Activated CD8-positive, alpha-beta memory T cell treated with anti-CD3 and anti-CD28 coated beads, Interleukin-2, amount 50 U/mL, for 1 hour (primary cell): ENCODE results near the gene CNTFR.
"Not testable (repeated sequence)": the region's sequence is repeated elsewhere in the genome, so short reads cannot be mapped to it uniquely, and the experiment has no call there.

ENCODE experiments used
- DNase-seq: peaks from one replicate; pipeline ENCODE4 v3.0.0-alpha.2; 2020; ENCODE audit errors: extremely low read depth

CNTFR gene

DNA sequence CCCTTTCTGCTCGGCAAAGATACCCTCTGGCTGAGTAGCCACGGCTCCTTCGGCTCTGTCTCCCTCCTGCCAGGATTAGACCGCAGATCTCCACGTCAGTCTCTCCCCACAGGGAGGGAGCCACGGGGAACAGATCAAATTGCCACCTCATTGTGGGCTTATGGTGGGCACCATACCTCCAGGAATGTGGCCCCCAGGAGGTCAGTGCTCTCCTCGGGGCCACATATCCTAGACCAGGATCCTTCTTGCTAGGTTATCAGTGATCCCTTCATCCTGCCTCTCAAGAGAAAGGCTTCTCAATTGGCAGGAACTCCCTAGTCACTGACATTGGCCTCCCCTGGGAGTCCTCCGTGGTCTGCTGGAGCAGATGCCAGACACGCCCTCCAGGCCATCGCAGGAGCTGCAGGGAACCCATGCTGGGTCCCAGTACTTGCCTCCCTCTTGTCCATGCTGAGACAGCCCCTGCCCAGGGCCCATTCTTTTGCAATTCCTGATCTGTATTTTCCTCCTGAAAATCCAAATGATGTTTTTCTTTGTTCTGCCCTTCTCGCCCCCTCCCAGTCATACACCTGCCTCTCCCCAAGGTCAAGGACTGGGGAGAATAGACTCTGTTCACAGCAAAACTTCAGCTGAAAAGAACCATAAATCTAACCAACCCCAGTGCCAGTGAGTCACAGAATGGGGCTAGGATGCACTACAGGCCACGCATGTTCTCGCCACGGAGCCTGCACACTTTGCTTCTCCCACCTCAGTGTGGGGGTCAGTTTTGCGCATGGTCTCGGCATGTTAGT lies 35.1 kb downstream of the CNTFR start:
- no peak for DNase-seq

DNA sequence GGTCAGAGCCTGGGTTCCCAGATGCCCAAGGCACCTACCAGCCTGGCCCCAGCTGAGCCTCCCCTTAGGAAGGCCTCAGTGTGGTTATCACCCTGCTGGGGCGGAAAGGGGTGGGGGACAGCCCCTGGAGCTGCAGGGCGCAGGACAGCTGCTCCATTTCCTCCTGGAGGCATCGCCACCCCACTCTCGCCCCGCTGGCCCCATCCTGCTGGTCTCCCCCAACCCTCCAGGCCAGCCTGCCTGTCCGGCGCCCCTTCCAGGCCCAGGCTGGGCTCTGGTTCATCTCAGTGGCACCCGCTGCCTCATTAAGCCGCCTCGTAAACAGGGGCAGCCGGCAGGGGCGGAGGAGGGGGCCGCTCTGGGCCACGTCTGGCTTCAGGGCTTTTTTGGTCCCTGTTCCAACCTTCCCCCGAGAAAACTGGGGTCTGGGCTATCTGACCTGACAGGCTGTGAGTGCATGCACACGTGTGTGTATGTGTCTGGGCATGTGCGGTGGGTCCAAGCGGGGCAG lies 36.0 kb downstream of the CNTFR start:
- no peak for DNase-seq

DNA sequence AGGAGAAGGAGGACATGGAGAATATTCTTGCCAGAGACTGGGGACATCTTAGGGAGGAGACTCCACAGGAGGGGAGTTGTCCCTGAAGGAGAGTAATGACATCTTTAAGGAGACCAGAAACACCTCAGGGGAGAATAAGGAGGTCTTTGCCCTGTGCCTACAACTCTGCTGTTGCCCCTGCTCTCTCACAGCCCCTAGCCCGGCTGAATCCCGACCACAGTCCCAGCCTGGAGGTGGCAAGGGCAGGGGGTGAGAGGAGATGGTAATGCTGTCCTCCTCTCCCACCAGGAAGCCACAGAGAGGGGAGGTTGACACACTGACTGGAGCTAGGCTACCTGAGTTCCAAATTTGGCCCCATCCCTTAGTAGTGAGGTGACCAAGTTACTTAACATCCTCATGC lies 36.5 kb downstream of the CNTFR start:
- no peak for DNase-seq

DNA sequence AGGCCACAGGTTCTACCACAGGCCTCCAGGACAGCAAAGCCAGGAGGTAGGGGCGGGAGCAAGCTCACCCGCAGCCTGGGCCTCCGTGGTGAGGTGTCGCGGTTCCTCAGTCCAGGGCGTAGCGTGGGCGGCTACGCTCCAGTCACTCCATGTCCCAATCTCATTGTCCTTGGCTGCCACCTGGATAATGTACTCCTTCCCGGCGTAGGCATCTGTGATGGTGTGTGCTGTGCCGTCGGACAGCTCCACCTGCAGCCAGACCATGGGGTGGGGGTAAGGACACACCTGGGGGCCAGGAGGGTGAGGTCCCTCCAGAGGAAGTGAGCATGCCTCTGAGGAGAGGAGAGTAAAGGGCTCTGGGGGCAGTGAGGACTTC lies 36.9 kb downstream of the CNTFR start:
- DNase-seq, result no peak

DNA sequence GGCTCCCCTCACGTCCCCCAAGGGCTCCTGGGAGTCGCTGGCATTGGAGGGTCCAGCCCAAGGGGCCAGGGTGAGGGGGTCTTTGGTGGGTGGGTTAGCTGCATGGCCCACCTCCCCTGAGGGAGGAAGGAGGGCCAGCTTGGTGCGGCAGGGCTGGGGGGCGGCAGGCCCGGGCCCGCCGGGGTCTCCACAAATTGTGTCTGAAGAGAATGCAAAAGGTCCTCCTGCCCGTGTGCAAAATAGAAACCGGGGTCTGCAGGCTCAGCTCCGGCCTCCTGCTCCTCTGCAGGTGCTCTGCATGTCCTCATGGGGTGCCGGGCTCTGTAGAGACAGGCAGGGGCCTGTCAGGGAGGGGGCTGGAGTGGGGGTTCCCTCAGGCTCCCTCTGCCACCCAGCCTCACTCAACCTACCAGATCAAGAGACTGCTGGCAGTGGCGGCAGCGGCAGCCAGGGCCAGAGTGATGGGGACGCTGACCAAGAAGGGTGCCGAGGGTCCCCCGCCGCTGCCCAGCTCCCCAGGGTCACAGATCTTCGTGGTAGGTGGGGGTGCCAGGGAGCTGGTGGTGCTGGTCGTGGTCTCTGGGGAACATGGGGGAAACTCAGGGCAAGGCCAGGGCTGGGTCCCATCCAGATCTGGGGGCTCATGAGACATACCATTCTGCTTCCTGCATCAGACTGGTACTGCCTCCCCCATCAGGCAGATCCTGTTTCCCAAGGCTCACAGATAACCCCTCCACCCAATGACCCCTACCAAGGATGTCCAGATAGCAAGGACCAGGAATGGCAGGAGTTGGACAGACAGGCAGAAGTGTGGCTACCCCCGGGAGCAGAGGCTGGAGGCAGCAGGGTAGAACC lies 37.5 kb downstream of the CNTFR start:
- DNase-seq, result no peak

DNA sequence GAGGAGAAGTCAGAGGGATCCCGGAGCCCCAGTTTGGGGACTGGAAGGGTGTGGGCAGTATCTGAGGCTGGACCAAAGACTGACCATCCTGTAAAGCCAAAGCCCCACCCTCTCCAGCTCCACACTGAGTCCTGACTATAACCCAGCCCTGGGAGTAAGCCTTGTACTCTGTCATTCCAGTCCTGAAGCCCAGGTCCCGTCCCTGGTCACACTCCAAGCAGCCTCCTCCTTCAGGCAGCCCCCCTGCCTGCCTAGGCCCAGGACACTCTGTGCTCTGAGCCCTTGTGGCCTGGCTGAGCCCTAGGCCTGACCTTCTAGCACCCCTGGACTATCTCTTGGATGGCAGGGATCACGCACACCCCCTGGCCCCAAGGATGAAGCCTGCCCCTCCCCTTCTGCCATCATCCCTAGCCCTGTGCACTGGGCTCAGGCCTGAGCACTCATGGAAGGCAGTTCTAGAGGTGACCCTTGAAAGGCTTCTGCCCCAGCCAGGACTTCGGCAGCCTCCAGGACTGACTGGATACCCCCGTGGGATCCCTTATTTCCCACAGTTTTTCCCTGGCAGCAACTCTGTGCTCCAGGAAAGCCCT lies 38.7 kb downstream of the CNTFR start:
- DNase-seq, result no peak

DNA sequence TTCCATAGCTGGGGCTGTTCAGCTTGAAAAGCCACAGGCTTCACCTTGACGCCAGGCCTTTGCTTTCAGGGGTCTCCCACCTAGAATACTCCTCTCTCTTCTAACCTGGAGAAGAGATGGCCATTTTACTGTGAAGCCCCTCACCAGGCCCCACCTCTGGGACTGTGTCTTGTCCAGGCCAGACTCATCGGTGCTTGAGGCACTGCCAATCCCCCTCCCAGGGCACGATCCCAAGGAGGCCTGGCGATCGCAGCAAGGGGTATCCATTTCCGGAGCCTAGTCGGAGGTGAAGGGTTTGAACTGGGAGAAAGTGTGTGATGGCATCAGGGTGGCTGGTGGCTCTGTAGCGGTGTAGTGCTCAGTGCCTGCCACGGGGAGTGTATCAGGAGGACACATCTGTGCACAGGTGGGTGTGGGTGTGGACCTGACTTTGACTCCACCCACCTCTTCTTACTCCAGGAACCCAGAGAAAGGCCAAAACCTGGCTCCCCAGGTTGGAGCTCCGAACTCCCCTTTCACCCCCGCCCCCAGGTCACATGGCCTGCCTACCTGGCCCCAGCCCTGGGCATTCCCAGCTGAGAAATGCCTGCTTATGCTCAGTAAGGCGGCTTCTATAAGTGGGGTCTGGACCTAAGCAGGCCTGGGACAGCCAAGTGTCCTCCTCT lies 39.4 kb downstream of the CNTFR start:
- no peak for DNase-seq

DNA sequence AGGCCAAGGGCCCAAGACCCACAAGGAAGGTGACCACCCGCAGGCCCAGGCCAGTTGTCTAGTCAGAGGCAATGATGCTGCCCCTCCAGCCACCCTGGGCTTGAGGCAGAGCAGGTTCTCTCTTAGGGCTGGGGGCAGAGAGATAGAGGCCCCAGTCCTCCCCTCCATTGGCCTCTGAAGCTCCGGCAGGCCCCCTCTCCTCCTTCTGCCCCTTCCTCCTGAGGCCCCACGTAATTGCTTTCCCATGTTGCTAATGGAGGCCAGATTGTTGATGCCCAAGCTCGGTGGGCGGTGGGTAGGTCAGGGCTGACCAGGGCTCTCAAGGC lies 40.2 kb downstream of the CNTFR start:
- no peak for DNase-seq

DNA sequence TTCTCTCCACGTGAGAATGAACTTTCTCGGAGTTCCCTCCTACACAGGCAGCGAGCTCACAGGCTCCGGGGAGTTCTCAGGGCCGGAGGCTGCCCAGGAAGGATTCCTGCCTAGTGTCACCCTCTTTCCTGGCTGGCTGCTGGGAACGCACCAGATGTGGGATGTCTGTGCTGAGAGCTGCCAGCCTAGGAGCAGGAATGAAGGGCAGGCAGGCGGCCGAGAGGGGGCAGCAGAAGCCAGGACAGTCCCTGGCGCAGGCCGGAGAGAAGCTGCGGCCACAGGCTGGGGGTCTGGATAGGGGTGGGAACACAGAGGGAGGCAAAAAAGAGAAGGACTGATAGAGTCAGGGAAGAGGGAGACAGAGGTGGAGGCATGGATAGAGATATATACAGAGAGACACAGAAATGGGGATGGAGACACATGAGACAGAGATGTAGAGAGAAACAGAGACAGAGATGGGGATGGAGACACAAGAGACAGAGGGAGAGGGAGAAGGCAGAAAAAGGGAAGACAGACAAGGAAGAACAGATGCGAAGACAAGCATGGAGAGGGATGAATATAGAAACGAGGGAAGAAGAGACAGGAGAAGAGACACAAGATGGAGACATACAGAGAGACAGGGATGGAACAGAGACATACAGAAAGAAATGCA lies 41.4 kb downstream of the CNTFR start:
- DNase-seq, result no peak

DNA sequence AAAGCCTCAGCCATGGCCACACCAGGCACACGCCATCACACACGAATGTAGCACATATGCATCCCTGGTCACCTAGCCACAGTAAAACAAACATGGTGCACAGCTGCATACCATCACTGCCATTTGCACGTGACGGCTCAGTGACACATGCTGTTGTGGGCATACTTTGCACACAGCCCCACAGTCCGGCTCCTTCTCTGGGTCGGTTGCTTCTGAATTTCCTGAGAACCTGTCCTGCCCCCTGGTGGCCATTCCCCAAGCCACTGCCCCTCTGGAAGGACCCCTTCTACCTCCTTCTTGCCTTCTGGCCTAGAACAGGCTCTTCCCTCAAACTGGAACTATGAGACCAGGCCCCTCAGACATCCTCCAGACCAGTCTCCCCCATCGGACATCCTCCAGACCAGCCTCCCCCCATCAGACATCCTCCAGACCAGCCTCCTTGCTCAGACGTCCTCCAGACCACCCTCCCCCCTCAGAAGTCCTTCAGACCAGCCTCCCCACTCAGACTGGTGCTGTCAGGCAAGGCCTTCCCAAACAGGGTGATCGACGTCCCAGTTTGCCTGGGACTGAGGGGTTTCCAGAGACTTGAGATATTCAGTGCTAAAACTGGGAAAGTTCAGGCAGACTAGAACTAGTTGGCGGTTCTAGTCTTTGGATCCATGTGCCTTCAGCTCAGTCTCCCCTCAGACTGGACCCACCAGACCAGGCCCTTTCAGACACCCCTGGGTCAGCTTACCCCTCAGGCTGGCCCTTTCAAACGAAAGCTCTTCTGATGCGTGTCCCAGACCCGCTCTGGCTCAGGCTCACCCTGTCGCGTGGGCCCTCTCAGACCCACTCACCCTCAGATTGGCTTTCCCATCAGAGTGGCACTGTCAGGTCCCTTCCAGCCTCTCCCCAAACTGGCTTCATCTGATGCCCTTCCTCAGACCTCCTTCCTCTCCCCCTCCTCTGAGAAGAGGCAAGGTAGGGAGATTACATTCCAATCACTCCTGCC lies 42.4 kb downstream of the CNTFR start:
- DNase-seq, result peak; percentile 7

DNA sequence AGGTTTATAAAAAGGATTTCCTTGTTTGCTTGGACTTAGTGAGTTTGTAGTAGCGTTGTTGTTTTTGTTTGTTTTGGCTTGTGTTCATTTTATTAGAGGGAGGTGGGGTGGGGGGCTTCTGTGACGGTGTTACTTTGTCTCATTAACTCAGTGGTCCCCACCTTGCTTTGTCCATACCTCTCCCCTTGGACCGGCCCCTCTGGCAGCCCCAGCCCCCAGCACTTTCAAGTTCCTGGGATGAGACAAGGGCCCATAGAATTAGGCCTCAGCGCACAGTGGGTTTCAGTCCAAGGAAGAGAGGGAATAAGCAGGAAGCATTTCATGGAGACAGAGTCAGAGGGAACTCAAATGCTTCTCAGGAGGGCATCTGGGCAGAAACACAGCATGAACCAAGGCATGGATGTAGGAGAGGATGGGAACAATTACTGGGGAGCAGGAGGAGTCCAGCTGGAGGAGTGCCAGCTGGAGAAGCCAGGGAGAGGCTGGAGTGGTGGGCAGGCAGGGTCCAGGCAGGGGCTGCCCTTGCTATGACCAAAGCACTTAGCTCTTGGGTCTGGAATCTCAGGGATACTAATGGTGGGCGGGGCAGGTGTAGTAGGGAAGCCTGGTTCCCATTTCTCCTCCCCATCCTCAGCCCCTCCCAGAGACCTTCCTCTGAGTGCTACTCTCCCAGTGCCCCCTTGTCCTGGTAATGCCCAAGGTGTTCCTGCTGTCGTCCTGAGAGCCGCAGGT lies 43.3 kb downstream of the CNTFR start:
- DNase-seq, result no peak

DNA sequence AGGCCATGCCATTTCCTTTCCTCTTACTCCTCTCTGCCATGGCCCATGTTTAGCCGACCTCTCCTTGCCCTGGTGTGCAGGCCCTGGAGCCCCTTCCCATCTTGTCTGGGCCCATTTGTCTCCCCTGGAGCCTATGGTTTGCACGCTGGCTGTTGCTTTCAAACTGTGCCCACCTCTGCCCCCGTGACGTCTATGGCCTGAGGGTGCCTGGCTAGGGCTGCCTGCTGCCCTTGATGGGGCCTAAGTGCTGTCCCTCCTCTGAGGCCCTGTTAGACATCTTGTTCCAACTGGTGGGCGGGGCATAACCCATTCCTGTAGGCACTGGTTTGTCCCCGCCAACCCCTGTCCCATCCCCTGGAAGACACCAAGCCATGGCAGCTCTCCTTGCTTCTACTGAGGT lies 44.0 kb downstream of the CNTFR start:
- no peak for DNase-seq

DNA sequence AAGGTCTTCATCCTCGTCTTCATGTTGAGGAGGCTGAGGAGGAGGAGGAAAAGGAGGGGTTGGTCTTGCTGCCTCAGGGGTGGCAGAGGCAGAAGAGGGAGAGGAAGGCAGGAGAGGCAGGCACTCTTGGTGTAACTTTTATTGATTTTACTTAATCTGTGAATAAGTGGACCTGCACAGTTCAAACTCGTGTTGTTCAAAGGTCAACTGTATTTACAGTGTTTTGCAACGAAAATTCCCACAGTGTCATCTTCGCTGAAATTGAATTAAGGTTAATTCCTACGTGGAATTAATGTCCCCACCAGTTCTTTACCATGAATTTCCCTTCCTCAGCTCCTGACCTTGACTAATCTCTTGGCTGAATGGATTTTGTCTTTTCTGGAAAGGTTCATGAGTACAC lies 45.5 kb downstream of the CNTFR start:
- no peak for DNase-seq

DNA sequence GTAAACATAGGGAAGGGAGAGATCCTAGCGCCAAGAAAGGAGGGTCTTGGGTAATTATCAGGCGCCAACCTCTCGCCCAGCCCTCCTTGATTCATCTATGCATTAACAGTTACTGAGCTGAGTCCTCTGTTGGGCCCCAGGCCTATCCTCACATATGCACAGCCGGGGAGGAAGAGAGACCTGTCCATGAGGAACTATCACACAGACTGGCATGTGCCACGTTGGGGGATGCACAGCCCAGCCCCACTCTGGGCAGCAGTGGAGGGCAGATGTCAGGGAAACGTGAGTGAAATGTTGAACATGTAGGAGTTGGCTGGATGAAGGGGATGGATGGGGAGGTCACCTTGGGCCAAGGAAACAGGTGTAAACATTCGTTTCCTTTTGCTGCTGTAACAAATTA lies 48.0 kb downstream of the CNTFR start:
- DNase-seq, result no peak

DNA sequence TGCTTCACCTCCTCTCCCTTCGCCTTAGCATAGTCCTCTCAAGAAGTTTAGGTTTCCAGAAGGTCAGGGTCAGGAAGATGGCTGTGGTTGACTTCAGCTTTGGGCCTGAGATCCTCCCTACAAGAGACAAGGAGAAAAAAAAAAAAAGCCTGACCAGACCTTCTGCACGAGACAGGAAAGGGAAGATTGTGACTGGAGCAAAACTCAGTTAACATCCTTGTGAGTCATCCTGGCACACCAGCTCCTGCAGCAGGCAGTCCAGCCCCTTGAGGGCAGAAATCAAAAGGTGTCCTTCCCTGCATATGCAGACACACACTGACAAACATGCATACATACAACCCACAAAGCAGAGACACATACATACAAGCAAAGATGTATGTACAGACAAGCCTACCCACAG lies 48.7 kb downstream of the CNTFR start:
- no peak for DNase-seq

DNA sequence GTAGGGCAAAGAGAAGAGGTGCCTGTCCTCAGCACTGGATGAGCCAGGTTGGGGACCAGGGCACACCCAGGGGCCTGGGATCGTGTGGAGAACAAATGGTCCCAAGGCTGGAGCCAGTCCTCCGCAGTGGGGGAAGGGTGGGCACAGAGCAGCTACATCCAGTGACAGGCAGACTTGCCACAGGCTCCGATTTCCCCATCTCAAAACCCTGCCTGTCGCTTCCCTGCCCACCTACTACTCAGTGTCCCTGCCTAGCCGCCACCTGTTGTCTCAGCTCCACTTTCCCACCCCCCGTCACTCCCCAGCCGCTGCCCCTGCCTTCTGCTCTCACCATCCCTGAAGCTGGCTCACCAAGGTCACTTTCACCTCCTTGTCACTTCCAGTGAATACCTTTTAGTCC lies 52.8 kb downstream of the CNTFR start:
- DNase-seq, result no peak

DNA sequence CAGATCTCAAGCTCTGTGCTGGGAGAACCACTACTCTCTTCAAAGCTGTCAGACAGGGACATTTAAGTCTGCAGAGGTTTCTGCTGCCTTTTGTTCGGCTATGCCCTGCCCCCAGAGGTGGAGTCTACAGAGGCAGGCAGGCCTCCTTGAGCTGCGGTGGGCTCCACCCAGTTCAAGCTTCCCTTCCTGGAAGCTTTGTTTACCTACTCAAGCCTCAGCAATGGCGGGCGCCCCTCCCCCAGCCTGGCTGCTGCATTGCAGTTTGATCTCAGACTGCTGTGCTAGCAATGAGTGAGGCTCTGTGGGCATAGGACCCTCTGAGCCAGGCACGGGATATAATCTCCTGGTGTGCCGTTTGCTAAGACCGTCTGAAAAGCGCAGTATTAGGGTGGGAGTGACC lies 57.5 kb downstream of the CNTFR start:
- DNase-seq, result not testable (repeated sequence)

DNA sequence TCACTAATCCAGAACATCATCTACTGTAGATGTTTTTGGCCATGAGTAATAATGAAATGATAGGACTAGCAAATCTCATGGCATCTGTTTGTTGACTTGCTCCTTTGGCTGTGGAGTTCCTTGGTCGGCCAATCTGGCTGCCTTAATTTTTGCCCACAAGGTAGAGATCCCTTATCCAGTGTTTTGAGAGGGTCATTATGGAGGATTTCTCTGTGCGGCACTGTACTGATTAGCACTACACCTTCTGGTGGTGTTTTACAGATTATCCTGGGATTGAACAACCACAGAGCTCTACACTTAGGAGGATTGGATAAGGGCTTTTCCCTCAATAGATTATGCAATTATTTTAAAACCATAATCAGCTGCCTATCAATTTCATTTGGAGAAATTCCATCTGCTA lies 63.5 kb downstream of the CNTFR start:
- DNase-seq, result no peak

DNA sequence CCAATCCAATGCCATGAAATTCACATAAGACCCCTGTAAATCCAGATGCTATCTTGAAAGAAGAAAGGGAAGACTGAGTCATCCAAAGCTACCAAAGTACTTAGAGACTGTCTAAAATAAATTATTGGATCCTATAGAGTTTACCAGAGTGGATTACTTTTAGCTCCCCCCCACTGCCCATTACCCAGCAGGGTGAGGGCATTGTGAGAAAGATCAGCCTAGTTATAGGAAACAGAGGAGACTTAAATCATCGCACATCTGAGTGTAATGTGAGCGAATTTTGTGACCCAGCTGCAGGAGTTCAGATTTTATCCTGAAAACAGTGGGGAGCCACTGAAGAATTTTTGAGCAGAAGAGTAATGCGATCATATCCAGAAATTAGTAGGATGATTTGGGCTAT lies 65.2 kb downstream of the CNTFR start:
- no peak for DNase-seq
